Loucy (cell line): ENCODE measurements around the gene IGFN1.

ENCODE experiments used
- EZH2phosphoT487 ChIP-seq: fragments of 200-600 bp; IDR thresholded peaks from 2 replicates; pipeline ENCODE4 v1.6.1; 2018; ENCODE audit warnings: antibody characterized with exemption, mild to moderate bottlenecking, moderate library complexity, borderline replicate concordance
- TF ChIP-seq, protein P1 (sequence below): fragments of 200-600 bp; sonication (generic); conservative IDR thresholded peaks from 2 replicates; pipeline ENCODE4 v1.5.1; 2014; ENCODE audit warnings: mild to moderate bottlenecking, antibody characterized with exemption, low read length

DNA sequence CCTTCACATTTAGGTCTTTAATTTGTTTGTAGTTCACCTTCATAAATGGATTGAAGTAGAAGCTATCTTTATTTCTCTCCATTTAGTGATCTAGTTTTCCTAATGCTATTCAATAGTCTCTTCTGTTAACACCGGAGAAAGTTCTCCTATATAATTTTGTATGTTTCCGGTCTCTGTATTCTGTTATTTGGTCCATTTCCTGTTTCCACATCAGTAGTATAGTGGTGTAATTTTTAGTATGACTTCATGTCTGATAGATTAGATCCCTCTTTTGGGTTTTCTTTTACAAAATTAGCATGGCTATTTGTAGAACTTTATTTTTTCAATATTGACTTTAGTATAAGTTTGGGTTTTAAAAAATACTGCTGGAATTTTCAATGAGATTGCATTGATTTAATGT lies 51.1 kb downstream of the IGFN1 start:
- no peak for TF ChIP-seq EZH2phosphoT487
- TF ChIP-seq, protein P1, sequence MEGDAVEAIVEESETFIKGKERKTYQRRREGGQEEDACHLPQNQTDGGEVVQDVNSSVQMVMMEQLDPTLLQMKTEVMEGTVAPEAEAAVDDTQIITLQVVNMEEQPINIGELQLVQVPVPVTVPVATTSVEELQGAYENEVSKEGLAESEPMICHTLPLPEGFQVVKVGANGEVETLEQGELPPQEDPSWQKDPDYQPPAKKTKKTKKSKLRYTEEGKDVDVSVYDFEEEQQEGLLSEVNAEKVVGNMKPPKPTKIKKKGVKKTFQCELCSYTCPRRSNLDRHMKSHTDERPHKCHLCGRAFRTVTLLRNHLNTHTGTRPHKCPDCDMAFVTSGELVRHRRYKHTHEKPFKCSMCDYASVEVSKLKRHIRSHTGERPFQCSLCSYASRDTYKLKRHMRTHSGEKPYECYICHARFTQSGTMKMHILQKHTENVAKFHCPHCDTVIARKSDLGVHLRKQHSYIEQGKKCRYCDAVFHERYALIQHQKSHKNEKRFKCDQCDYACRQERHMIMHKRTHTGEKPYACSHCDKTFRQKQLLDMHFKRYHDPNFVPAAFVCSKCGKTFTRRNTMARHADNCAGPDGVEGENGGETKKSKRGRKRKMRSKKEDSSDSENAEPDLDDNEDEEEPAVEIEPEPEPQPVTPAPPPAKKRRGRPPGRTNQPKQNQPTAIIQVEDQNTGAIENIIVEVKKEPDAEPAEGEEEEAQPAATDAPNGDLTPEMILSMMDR = no peak
